EH (cell line): ENCODE data around the gene TEX53.

Experiments used
- DNase-seq: peaks from one replicate; pipeline ENCODE4 v3.0.0-alpha.2; 2015; ENCODE audit warnings: low read depth

TEX53 gene

DNA sequence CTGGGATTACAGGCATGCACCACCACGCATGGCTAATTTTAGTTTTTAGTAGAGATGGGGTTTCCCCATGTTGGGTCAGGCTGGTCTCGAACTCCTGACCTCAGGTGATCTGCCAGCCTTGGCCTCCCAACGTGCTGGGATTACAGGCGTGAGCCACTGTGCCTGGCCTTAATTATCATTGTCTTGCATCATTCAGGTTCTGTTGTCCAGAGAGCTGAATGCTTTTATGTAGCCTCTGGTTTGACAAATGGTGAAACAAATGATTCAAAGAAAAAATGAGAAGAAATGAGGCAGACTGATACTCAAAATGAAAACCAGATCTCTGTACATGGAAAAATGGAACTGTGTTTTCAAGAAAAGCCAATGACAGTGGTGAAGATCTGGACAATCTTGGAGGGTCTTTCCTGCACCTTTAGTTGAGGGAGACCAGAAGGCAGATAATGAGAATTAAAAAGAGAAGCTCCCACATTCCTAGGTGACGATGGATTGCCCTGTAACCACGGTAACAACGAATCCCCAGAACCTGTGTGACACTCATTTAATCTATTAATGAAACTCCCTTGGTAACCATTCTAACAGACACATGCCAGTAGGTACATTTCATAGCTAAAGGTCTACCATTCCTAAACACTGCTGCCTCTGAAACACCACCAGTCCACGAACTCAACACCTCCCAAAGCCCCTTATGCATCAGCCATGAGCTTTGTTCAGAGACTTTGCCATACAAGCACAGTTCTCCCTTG lies 22.8 kb upstream of the TEX53 start:
- DNase-seq, result no peak

DNA sequence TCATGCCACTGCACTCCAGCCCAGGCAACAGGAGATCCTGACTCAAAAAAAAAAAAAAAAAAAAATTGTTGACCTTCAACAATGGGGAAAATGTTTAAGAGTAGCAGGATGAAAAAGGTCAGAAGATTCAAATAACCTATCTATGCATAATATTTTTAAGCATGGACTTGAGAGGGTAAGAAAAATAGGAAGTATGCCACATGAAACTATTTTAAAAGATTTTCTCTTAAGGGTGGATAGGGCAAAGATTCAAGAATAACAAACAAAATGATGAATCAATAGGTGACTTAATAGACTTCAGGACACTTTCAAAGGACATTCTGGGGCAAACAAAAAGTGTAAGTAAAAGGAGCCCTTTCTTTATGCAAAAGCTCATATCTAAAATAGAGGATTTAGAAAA lies 21.2 kb upstream of the TEX53 start:
- peak; percentile 36 for DNase-seq

DNA sequence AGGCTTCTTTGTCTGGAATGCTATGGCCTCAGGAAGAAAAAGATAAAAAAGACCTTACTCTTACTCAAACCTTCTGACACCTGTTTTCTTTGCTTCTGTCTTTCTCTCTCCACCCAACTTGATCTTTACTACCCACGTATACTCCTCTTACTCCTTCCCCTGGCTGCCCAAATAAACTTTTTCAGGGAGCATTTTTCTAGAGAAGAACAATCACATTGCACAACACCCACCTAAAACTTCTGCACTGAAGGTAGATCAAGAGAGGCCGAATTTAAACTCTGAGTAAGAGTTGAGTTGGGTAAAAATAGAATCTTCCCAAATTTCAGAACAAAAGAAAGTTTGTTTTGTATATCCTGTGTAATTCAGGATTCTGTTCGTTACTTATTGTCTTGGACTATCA lies 20.5 kb upstream of the TEX53 start:
- DNase-seq, result no peak

DNA sequence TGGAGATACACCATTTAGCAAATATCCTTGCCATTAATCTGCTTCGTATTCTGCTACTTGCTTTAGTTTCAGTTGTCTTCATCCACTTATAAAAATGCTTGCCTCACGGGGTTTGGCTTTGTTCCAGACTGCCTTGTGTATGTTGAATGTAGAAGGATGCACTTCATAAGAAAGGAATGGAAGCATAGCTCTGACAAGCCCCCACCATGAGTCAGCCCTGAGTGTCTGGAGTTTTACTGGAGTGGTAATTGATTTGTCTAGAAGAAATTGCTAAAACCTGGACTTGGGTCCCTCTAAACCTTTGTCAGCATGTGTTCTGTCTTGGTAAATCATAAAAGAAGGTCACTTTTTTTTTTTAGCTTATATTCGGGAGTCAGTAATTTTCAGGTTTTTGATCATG lies 19.8 kb upstream of the TEX53 start:
- DNase-seq, result peak; percentile 100

DNA sequence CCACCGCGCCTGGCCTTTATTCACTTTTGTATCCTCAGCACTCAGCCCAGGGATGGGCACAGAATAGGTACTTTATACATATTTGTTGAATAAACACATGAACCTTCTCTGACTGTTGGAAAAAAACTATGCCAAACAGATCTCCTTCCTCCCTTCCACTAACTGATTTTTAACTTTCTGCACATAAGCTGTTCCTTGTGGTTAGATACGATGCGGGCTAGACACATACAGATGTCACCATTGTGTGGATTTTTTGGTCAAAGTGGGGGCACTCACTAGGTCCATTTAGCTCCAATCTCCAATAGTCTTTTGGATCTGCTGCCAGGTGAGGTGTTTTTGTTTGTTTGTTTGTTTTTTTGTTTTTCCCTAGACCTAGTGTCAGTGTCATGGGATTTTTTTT lies 19.3 kb upstream of the TEX53 start:
- DNase-seq, result no peak

DNA sequence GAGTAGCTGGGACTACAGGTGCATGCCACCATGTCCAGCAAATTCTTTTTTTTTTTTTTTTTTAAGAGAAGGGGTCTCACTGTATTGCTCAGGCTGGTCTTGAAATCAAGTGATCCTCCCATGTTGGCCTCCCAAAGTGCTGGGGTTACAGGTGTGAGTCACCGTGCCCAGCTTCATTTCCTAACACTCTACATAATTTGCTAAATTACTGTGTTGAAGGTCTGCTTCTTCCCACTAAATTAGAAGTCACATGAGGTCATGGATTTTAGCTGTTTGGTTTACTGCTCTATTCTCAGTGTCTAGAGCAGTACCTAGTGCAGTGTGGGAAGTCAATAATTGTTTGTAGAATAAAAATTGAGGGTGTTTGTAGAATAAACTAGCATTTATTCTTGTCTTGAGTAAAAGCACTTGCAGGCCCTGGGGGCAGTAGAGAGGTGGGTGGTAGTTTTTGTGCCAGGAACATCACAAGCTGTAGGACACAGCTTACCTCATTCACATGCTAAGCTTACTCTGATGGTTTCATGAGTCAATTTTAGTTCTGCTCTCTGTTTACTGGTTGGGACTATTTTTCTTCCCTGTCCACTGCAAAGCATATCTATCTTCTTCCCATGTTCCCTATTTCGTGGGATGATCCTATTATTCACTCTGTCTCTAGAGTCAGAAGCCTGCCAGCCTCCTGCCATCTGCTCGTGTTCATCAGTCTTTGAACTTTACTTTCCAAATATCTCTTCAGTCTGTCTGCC lies 17.4 kb upstream of the TEX53 start:
- DNase-seq, result no peak

DNA sequence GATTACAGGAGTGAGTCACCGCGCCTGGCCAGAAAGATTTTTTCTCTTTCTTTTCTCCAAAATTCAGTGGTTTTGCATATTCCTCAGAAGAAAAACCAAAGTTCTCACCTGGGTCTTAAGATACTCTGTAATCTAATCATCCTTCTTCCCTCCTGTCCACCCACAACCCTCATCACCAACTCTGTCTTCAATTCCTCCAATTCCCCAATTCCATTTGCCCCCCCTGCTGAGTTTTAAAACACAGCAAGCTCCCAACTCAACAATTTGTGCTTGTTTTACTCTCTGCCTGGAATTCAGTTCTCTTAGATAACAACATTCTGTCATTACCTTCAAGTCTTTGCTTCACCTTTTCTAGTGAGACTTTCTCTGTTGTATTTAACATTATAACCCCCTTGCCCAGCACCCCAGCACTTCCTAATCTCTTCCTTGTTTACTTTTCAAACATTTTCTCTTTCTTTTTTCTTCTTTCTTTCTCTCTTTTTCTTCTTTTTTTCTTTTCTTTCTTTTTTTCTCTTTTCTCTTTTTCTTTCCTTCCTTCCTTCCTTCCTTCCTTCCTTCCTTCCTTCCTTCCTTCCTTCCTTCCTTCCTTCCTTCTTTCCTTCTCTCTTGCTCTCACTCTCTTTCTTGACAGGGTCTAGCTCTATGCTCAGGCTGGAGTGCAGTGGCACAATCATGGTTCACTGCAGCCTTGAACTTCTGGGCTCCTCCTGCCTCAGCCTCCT lies 16.6 kb upstream of the TEX53 start:
- no peak for DNase-seq

DNA sequence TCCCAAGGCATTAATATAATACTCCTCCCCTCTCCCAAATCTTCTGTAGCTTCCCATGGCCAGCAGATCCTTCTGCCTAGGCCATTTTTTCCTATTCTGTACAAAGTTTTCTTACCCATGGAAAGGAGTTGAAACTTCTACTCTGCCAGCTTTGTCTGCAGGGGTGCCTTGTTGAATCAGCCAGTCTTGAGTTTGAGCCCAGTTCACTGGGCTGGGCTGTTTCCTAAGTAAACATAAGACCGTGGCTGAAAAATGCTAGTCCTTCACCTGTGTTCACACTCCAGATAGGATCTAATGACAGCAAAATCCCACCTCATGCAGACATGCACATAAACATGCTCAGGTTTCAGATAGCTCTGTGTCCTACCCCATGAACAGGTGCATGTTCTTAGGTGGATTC lies 14.0 kb upstream of the TEX53 start:
- DNase-seq, result no peak

DNA sequence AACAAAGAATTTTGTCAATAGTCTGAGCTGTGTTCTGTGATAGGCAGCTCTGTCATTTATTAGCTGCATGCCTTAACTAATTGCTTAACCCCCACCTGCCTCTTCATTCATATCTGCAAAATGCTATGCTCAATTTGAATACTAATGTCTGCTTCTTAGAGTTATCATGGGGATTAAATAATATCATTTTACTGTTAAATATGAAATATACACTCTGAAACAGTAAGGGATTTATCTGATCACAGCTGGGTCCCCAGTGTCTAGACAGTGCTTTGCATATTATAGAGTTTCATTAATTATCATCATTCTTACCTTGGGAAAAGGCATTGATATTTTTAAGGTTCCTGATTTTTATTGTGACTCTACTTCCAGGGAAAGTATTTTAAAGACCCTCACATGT lies 12.4 kb upstream of the TEX53 start:
- no peak for DNase-seq

DNA sequence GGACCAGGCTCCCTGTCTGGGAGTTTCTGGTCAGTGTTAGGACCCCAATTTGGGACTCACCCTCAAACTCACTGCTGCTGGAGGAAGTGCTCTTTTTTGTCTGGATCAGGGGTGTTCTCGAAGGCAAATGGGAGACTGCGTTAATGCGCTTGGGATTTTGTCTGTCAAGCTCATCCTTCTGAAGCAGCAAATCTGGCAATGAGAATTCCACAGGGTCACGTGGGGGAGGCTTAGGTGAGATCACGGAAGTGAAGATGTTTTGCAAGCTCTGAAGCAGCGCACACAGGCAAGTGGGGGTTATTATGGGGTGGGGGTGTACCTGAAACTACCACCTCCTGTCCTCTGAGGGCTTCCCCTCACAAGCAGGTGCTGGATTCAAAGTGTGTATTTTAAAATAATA lies 10.5 kb upstream of the TEX53 start:
- no peak for DNase-seq

DNA sequence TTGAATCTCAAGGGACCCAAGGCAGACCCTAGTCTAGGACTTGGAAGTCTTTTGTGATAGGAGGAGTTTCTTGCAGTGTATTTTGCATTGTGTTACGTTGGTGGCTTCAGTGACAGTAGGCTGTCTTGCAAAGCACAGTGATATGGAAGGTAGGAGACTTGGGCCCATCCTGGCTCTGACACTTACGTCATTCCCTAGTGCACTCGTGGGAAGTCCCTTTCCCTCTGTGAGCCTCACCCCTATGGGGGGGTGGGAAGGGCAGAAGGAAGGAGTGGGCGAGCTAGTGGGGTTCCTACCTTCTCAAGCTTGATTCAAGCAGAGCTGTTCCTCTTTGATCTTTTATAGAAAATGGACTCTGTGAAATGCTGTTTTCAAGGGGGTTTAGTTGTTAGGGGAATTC lies 9.2 kb upstream of the TEX53 start:
- DNase-seq, result no peak

DNA sequence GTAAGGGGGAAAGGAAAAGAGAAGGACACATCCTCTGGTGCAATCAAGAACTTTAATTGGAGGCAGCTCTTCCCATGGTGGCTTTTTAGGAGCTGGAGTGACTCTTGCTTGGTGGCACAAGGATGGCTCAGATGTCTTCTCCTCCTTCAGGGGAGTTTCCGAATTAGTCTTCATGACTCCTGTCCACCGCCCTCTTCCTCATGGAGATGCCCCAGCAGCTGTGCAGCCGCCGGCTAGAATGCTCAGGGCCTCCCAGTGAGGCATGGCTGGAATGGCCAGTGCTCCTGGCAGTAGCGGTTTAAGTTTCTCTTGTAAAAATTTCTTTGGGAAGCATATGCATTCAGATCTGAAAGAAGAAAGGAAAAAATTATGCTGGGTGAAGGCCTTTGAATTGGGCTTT lies 8.8 kb upstream of the TEX53 start:
- DNase-seq, result no peak

DNA sequence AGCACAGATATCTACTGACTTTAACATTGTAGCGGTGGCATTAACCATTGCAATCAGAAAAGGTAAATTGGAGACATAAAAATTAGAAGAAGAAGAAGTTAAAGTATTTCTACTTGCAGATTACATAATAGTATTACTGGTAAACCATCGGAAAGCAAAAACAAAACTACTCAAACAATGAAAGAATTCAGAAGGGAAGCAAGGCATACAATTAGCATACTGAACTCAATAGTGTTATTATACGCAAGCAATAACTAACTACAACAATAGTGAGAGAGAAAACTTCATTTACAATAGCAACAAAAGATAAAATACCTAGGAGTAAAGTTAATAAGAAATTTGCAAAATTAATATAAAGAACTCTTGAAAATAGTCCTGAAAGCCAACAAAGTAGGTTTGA lies 6.6 kb upstream of the TEX53 start:
- DNase-seq, result no peak

DNA sequence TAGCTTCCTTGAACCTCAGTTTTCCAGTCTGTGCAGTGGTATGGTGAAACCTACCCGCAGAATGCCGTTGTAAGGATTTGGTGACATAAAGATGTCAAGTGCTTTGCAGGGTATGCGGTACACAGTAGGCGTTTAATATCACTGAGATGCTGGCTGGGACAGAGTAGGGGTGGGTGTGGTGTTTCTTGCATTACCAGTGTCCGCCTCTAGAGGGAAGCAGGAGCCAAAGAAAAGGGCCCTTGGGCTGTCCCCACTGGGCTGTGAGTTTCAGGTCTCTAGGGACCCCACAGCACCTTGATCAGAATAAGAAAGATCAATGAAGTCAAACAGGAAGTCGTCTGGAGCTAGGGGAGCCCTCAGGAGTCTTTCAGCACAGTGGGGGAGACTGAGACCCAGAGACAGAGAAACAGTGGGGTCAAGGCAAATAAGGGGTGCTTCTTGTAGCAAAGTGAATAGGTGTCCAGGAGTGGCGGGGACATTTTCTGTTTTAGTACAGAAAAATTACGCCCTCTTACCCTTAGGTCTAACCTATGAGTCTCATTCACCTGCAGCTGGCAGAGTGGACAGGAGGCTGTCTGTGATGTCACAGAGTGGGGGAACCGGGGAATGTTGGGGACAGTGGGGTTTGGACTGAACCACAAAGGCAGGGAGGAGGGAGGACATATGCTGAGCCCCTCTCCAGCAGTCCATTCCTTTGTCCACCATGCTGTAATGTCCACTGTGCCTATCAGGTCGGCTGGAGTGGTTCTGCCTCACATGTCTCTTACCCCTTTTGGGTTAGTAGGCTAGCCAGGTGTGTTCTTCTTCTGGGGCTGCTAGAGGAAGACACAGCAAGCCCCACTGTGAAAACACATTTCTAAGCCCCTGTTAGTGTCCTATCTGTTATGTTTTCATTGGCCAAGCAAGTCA lies 4.7 kb upstream of the TEX53 start:
- peak; percentile 54 for DNase-seq

DNA sequence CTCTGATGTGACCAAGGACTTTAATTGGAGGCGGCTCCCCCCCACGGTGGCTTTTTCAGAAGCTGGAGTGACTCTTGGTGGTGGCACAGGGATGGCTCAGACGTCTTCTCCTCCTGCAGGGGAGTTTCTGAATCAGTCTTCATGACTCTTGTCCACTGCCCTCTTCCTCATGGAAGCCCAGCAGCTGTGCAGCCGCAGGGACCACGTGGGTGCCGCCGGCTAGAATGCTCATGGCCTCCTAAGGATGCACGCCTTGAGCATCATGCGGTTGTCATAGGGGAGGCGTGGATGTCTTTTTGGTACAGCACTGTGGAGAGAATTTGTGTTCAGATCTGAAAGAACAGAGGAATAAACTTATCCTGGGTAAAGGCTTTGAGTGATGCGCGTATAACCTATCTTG lies 1.3 kb downstream of the TEX53 start:
- no peak for DNase-seq

DNA sequence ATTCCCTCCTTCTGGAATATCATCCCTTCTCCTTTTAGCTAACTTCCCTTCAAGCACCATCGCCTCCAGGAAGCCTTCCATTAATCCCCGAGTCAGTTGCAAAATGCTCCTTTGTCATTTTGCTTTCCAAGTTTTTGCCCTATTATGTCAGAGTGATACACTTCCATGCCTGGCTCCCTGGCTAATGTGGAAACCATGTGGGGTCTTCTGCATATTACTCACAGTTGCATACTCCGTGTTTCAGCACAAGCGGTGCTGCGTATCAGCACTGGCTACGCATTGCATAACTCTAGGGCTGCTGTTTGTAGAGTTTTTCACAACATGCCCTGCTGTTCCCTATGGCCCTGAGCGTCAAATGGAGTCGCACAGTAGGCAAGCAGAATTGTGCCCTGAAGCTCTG lies 1.9 kb downstream of the TEX53 start:
- peak; percentile 47 for DNase-seq

DNA sequence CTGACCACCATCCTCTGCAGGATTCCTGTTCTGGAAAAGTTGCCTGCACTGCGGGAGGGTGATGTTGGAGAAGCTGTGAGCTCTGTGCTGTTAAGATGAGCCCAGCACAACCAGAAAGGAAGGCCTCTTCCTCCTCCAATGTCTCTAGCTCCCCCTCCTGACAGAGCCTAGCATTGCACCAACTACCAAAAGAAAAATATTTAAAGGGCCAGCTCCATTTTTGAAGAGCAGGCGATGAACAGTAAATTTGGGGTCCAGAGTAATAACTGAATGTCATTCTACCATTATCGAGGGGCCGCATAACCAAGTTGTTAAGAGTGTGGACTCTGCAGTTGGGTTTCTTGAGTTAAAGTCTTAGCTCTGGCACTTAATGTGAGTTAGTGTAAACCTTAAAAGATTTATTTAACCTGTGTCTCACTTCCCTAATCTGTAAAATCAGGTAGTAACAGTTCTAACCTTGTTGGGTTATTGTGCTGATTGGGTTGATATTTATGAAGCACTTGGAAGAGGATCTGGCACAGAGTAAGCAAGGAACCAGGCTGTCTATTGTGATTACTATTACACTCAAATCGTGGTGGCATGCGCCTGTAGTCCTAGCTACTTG lies 3.9 kb downstream of the TEX53 start:
- DNase-seq, result peak; percentile 82

DNA sequence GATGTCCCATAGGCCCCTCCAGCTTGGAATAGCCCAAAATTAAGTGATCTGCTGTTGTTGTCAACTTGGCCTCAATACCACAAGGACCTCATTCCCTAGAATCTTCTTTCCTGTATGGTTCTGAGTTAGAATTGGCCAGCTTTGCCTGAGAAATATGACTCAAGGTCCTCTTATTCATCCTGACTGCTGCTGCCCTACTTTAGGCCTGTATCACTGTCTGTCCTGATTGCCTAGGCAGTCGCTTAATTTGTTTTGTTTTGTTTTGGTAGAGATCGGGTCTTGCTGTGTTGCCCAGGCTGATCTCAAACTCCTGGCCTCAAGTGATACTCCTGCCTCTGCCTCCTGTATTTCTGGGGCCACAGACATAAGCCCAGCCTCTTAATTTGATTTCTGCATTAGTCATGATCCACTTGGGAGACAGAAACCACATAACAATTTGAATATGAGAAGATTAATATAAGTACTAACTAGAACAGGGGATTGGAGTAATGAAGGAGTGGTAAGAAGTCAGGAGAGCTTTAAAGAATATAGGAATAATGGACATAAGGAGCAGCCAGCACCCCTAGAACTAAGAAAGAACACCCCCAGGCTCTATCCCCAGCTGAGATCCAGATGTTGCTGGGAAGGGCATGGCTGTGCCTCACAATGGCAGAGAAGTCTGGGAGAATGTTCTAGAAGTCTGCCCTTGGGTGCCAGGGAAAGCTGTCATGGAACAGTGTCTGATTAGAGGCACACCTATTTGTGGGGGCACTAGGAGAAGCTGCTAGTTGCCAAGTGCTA lies 4.6 kb downstream of the TEX53 start:
- DNase-seq, result peak; percentile 54

DNA sequence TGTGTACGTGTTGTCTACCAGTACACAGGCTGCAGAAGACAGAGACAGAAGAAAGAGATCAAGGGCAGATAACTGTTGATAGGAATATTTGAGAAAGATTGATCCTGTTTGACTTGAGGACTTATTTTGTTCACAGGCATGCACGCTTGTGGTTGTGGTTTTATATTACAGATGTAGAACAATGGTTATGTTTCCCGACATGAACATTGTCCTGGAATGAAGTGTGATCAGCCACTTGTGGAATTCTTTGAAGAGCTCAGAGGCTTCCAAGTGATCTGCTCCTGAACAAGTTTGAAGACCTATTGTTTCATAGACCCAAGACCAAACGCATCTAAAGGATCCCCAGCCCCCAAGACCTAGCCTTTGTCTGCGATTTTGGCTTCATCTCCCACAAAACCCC lies 13.7 kb downstream of the TEX53 start:
- DNase-seq, result no peak

DNA sequence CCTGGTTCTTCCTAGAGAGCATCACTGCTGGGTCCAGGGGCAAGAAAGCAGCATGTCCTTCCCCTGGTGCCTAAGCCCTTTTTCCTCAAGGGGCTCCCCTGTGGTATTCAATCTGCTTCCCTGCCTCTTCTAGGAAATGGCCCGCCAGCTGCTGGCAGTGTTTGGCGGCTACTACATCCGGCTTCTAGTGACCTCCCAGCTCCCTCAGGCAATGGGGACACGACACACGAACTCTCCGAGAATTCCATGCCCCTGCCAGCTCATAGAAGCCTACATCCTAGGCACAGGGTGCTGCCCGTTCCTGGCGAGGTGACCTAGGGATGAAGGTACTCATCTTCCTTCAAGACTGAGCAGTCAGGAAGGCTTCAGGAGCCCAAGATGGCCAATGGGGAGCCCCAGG lies 14.6 kb downstream of the TEX53 start:
- DNase-seq, result no peak

DNA sequence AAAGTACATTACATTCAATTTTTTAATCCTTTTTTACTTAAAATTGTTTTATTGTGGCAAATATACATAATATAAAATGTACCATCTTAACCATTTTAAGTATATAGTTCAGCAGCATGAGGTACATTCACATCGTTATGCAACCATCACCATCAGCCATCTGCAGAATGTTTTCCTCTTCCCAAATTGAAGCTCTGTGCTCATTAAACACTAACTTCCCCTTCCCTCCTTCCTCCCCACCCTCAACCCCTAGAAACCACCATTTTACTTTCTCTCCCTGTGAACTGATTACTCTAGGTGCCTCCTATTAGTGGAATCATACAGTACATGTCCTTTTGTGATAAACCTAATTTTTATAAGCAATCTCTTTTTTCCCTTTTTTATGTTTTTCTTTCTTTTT lies 15.6 kb downstream of the TEX53 start:
- no peak for DNase-seq
